ENCODE results near the gene IMPDH1.

DNA sequence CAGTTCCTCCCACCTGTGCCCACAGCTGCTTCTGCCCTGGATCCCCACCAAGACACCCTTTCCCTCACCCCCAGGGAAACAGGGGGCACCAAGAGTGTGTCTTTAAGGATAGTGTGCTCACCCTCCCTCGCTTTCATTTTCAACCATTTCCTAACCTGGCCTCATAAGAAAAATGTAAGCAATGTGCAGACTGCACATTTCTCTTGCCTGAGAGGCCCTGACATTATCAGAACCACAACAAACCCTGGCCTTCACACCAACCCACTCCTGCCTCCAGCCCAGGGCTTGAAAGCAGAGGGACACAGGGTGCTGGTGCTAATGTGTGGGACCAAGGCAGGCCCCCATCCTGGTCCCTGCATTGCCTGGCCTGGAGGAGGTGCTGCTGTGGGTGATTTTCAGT, 11.0 kb upstream of the IMPDH1 start:
- TF ChIP-seq, protein P1, sequence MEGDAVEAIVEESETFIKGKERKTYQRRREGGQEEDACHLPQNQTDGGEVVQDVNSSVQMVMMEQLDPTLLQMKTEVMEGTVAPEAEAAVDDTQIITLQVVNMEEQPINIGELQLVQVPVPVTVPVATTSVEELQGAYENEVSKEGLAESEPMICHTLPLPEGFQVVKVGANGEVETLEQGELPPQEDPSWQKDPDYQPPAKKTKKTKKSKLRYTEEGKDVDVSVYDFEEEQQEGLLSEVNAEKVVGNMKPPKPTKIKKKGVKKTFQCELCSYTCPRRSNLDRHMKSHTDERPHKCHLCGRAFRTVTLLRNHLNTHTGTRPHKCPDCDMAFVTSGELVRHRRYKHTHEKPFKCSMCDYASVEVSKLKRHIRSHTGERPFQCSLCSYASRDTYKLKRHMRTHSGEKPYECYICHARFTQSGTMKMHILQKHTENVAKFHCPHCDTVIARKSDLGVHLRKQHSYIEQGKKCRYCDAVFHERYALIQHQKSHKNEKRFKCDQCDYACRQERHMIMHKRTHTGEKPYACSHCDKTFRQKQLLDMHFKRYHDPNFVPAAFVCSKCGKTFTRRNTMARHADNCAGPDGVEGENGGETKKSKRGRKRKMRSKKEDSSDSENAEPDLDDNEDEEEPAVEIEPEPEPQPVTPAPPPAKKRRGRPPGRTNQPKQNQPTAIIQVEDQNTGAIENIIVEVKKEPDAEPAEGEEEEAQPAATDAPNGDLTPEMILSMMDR (IDR thresholded peaks at IDR 0.05) = no peak
- TF ChIP-seq POLR2A (IDR thresholded peaks at IDR 0.05) = no peak
